Glomerular endothelial cell (primary cell): ENCODE results near the gene RUSC2. TPM values are rescaled to one million over a fixed set of nuclear protein-coding genes. Genes with fewer than 3 reads are reported as not detected.
"Not testable (repeated sequence)": the region's sequence is repeated elsewhere in the genome, so short reads cannot be mapped to it uniquely, and the experiment has no call there.

ENCODE experiments used
- DNase-seq: peaks from one replicate; pipeline ENCODE4 v3.0.0-alpha.2; 2011; ENCODE audit warnings: low read depth, low spot score; ENCODE audit errors: extremely low read depth
- total RNA-seq: library from RNA; depleted of rRNA; stranded (reverse); fragments of >200 nt; gene quantifications from 2 replicates; pipeline ENCODE4 v1.2.3, GENCODE V29; 2015

The RUSC2 gene, protein sequence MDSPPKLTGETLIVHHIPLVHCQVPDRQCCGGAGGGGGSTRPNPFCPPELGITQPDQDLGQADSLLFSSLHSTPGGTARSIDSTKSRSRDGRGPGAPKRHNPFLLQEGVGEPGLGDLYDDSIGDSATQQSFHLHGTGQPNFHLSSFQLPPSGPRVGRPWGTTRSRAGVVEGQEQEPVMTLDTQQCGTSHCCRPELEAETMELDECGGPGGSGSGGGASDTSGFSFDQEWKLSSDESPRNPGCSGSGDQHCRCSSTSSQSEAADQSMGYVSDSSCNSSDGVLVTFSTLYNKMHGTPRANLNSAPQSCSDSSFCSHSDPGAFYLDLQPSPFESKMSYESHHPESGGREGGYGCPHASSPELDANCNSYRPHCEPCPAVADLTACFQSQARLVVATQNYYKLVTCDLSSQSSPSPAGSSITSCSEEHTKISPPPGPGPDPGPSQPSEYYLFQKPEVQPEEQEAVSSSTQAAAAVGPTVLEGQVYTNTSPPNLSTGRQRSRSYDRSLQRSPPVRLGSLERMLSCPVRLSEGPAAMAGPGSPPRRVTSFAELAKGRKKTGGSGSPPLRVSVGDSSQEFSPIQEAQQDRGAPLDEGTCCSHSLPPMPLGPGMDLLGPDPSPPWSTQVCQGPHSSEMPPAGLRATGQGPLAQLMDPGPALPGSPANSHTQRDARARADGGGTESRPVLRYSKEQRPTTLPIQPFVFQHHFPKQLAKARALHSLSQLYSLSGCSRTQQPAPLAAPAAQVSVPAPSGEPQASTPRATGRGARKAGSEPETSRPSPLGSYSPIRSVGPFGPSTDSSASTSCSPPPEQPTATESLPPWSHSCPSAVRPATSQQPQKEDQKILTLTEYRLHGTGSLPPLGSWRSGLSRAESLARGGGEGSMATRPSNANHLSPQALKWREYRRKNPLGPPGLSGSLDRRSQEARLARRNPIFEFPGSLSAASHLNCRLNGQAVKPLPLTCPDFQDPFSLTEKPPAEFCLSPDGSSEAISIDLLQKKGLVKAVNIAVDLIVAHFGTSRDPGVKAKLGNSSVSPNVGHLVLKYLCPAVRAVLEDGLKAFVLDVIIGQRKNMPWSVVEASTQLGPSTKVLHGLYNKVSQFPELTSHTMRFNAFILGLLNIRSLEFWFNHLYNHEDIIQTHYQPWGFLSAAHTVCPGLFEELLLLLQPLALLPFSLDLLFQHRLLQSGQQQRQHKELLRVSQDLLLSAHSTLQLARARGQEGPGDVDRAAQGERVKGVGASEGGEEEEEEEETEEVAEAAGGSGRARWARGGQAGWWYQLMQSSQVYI (N-terminal part only)
- total RNA-seq, result 32.9 and 42.5 TPM in 2 replicates

DNA sequence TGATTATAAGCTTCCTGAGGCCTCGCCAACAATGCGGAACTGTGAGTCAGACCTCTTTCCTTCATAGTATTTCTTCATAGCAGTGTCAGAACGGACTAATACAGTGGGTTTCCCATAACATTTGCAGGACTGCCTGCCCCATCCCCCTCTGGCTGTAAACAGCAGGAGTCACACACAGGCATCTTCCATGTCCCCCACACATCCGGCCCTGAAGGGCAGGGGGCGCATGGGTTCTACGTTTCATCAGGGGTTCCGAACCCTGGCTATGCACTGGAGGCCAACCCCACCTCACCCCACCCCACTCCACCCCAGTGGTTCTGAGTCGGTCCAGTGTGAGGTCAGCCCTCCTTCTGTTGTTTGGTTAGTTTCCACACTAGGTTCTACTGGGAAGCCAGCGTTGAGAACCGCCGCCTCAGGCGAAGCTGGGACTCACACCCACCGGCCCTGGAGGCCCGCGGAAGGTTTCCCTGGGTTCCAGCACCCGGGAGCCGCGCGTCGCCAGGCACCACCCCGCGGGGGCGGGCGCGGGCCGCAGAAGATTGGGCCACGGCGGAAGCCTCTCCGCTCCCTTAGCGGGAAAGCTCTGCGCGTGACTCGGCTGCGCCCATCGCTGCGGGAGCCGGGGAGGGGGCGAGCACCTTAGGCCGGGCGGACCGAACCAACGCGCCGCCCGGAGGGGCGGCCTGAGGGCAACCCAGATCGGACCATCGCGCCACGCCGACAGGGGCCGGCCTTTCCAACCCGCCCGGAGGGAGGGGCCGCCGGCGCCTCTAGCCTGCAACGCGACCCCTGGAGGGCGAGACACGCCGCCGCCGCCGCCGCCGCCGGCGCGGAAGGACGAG, at the start of gene RUSC2:
Gene RUSC2, plus strand, starts transcription at position 799 of the 842 bp plus-strand sequence. CDS start 56,411 bp downstream, outside the sequence.
- DNase-seq, result no peak

DNA sequence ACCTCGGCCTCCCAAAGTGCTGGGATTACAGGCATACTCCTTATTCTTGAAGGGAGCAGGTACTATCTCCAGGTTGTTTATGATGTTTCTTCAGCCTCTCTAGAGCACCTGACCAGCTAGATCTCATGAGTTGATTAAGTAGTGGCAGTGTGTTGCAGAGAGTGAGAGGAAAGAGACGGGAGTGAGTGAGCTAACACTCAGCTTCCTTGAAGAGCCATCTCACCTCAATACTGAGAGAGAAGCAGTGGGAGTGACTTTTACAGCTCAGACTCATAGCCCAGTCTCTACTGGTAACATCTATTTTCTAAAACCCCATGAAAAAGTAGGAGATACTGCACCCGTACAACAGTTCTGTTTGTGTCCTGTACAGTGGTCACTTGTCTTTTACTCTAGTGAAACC, 43.9 kb upstream of the RUSC2 start:
- DNase-seq, result no peak

DNA sequence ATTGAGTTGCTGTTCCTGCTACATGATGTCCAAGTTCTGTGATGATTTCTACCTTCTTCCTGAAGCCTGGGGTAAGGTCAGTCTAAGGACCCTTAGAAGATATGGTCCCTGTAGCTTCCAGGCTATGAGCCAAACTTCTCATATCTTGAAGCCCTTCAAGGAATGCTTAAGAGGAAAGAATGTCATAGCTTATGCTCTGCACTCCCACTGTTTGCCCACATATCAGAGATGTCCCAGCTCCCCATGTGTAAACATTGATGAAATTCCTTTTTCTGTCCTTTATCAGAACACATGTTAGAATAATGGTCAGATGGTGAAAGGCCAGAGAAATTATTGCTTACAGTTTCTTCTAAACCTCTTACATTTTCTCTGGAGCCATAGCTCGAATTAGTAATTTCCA, 41.4 kb upstream of the RUSC2 start:
- no peak for DNase-seq

DNA sequence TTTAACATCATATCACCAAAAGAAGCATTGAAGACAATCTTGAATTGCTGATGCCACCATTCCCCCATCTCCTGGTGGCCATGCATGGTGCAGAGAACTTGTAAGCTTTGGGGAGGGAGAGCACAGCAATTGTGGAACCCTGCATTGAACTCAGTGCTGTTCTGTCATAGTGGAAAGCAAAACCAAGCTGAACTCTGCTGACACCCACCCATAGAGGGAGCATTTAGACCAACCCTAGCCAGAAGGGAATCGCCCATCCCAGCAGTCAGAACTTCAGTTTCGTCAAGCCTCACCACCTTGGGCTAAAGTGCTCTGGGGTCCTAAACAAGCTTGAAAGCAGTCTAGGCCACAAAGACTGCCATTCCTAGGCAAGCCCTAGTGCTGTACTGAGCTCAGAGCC, 37.4 kb upstream of the RUSC2 start:
- DNase-seq, result no peak

DNA sequence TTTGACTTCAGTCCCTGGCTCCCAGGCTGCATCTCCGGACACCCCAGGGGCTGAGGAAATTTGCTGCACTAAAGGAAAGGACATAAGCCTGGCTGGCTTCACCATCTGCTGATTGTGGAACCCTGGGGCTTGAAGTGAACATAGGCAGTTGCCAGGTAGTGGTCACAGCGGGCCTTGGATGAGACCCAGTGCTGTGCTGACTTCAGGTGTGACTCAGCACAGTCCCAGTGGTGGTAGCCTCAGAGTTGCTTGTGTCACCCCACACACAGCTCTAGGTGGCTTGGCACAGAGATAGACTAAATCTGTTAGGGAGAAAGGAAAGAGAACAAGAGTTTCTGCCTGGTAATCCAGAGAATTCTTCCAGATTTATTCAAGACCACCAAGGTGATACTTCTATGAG, 36.1 kb upstream of the RUSC2 start:
- DNase-seq, result no peak

DNA sequence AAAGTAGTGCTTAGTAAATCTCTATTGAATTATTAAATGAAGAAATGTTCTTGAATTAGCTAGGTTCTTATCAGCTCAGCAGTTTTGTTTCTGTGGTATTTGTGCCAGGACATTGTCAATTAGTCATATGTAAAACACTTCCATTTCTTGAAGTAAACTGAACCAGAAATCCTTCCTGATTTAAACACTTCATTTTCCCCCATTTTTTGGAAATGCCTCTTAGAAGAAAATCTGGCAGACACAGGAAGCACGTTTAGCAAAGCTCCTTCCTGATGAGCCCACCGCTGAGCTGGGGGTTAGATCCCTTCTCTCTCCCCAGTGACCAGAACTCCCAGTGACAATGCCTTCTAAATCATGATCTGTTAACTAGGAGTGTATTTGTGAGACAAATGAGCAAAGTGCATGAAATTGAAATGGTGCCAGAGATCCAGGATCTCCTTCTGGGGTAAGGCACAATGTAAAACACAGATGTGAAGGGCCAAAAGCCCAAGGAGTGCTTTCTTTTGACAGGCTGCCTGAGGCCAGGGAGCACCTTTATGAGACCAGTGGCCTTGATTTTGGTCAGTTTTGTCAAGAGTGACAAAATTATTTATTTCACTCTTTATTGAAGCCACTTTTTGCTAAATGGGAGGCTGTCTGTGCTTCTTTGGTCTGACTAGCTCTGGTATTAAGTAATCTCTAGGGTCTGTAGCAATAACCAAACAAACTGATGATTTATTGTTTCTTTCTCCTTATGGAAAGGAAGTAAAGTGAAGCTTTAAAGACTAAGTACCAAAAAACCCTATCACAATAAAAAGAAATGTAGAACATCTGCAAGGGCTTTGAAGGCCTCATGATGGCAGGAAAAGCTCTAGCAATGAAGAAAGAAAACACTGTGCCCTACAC, 25.5 kb upstream of the RUSC2 start:
- DNase-seq, result no peak

DNA sequence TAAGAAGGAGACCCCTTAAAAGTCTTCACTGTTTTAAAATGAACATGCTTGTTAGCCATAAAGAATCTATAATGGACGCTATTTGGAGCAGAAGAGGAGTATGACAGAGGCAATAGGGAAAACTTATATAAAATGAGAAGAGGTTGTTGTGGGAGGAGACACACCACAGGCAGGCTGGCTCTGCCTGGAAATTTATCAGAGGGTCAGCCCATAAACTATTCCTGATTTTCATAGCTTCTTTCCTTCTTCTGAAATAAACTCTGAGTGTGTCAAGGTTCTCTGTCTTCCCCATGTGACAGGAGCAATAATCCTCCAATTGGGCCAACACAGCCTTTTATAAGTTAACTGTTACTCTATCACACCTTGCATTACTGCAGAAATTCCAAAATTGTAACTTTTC, 19.6 kb upstream of the RUSC2 start:
- DNase-seq, result no peak

DNA sequence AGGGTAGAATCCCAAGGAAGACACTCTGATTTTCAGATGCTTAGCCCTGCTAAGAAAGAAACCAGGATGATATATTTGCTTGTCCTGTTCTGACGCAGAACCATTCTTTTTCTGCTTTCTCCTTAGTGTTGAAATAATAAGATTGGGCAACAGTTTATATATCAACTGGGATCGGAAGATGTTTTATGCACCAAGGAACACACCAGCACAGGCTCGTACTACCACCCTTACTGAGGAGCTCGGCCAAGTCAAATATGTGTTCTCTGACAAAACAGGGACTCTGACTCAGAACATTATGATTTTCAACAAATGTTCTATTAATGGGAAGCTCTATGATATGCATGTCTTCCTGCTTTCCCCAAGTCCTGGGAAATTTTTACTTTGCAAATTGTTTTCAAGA, 19.0 kb upstream of the RUSC2 start:
- no peak for DNase-seq

DNA sequence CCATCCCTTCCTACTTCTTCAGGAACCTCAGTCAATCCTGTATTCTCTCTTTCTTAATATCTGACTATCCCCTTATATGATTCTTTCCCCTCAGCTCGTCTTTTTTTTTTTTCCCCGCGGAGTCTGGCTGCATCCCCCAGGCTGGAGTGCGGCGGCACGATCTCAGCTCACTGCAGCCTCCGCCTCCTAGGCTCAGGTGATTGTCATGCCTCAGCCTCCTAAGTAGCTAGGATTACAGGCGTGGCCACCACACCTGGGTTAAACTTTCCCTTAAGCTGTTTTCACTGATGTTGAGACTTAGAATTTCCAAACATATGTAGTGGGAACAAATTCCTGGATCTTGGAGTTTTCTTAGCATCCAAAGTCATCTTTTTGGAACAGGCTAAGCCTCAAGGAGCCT, 13.3 kb upstream of the RUSC2 start:
- DNase-seq, result no peak

DNA sequence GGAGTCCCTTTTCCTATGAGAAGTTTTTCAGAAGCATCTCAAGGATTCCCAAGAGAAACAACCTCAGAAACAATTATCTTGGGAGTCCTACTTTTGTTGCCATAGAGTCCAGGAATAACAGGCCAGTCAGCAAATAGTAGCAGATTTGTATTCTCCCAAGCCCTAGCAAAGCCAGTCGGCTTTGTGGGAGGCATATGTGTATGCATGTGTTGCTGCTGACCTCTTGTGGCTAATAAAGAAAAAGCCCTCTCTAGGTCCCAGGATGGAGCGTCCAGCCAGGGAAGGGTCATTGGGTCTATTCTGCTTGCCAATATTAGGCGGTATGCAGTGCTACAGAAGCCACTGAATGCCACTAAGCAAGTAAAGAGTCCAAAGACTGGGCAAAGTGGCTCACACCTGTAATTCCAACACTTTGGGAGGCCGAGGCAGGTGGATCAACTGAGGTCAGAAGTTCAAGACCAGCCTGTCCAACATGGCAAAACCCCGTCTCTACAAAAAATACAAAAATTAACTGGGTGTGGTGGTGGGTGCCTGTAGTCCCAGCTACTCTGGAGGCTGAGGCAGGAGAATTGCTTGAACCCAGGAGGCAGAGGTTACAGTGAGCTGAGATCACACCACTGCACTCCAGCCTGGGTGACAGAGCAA, 12.6 kb upstream of the RUSC2 start:
- DNase-seq, result not testable (repeated sequence)

DNA sequence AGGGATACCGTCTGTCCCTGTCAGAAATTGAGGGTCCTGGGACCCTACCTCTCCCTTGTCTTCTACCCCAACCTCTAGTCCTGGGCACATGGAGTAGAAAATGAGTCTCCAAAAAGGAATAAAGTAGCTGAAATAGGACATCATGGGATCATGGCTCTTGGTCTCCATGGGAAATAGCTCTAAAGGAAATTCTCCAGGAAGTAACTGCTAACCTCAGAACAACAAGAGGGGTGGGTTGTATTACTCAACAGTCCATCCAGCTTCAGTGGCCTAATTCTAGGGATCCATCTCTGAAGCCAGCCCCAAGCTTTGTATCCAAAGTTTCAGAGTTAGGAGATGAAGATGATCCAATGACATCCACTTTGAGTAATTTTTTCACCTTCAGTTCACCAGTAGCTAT, 11.0 kb upstream of the RUSC2 start:
- no peak for DNase-seq

DNA sequence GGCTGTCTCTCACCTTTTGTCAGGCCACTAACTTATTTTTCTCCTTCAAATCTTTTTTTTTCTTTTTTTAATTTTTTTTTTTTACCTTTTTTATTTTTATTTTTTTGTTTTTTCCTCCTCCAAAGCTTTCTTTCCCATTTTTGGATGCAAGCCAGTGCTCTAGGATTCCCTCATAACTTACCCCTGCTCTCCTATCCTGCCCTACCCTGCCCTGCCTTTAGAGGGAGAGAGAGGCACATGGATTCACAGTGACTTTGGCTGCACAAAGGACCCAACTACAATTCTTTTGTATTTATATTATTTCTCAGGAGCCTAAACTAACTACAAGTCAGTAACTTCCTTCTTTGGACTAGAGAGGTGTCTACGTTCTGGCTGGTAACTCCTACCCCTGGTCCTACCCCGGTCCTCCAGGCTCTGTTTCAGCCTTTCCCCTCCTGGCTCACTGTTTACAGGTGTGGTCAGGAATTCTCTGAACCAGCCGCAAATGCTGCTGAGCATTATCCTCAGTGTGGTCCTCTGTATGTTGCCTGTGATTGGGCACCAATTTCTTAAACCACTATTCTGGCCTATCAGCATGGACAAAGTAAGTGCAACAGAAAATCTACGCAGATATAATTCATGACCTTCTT, 8.4 kb upstream of the RUSC2 start:
- DNase-seq, result no peak

DNA sequence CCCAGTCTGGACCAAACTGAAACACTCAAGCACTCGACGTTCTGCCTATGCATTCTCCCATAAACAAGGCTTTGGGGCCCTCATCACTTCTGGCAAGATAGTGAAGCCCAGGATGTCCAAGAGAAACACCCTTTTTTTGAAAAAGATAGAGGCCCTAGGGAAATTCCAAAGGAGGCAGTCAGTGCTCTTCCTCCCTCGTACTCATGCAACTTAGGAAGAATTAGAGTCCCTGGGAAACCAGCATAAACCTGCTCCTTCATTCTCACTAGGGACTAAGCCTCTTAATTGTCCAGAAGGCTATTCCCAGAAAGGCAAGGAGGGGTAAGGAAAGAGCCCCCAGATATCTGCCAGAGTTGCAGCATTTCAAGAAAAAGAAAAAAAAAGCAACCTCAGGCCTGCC, 7.8 kb upstream of the RUSC2 start:
- DNase-seq, result no peak

DNA sequence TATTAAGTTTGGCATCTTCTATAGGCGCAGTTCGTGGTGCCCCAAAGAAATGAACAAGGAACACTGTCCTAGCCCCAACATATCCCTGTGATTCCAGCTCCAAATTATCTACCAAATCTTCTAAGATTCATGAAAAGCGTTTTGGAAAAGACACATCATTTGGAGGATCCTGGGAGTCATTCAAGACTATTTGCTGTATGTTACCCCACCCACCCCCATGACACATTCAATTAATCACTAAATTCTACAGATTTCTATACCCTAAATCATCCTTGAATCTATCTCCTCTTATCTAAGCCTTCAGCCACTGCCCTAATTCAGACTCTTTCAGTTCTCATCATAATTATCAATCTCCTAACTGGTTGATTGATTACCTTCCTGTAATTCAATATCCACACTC, 5.5 kb upstream of the RUSC2 start:
- no peak for DNase-seq

DNA sequence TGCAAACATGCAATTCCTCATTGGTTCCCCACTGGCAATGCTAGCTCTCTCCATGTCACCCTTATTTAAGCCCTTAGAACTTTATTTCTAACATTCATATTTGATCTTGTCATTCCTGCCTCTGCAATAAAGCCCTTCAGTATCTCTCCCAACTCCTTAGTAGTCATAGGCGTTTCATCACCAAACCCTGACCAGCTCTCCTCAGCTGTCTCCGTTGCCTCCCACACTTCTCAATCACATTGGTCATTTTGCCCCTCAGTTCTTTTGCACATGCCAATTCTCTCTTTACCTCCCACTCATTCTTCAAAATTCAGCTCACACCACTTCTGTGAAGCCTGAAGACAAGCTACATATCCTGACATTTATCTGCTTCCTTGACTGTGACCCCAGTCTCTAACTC, 2.8 kb upstream of the RUSC2 start:
- no peak for DNase-seq

DNA sequence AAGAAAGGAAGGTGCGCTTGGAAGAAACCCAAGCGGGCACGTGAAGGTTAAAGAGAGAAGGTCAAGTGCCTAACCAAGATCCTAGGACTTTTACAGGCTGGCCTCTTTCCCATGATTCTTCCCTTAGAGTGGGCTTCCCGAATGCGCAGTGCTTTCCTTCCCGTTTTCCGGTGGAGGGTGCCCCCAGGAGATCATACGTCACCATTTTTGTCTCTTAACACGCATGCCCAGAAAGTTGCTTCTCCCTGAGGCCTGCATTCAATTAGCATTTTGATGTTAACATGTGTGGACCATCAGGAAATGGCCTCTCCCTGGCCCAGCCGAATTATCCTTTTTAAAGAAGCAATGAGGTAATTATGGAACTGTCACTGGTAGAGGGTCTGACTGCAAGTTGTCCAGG, 1.9 kb upstream of the RUSC2 start:
- DNase-seq, result no peak

DNA sequence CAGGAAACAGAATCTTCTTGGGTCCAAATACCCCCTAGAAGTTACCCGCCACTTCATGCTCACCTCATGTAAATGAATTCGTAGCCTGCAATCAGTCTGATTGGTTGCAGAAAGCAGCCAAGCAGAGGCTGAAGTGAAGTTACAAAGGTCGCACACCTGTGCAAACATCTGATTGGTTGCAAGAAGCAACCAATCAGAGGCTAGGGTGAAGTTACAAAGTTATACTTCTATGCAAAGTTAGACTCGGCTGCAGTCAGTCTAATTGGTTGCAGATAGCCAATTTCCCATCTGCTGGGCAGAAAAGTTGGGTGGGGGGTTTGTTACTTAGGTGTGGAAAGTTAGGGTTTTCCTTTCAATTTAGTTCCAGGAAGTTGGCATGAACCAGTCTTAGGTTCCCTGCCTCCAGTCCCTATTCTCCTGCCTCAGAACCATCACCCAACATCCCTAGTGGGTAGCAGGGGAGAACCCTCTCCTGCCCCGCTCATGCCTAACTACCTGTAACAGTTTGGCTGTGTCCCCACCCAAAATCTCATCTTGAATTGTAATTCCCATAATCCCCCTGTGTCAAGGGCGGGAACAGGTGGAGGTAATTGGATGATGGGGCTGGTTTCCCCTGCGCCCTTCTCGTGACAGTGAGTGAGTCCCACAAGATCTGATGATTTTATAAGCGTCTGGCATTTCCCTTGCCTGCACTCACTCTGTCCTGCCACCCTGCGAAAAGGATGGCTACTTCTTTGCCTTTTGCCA, 1.2 kb upstream of the RUSC2 start:
- no peak for DNase-seq
